K562 (cell line): ENCODE measurements around the gene SF3B4. TPM values are rescaled to one million over a fixed set of nuclear protein-coding genes. Genes with fewer than 3 reads are reported as not detected.
A peak's percentile ranks its signal among the peaks of the same experiment; 100 is the strongest.

Source experiments
- ATAC-seq: fragments of 200-7000 bp; cut with Tn5 transposase; 3 replicates; pipeline ENCODE4 v1.9.1; 2020; ENCODE audit warnings: moderate library complexity
- BruUV-seq: library from RNA; stranded (reverse); fragments of 400-500 nt; replicated peaks from 2 replicates; lab custom pipeline; 2021; lab: Mats Ljungman, UMichigan
- CTCF ChIA-PET: fragments of 300-600 bp; formaldehyde crosslinking; extraction: SDS; loops from one replicate; lab custom pipeline; 2021; ENCODE audit warnings: low intra/inter-chr PET ratio; lab: Yijun Ruan, JAX
- POLR2A ChIA-PET: fragments of 300-600, 350-650 bp; sonication (Branson Sonifier 250); formaldehyde crosslinking; extraction: SDS; loops from one replicate; lab custom pipeline; 2021; ENCODE audit warnings: antibody characterized with exemption, inconsistent platforms; lab: Yijun Ruan, JAX
- DNase-seq, 4 experiments: peaks; one replicate each; pipeline versions ENCODE4 v3.0.0 to v3.0.0-alpha.2; 2011 to 2018; ENCODE audit warnings: low spot score in 3 of 4, mixed read lengths in 3 of 4; ENCODE audit errors: extremely low read depth in 1 of 4
- FAIRE-seq: peaks from 2 replicates; lab custom pipeline; 2011; peaks lifted over from hg19 to GRCh38; lab: Jason Lieb, UNC
- H2AFZ ChIP-seq: 2 replicates; pipeline ENCODE4 v1.6.0; 2011; ENCODE audit warnings: low read depth, low read length, control low read depth, inconsistent platforms
- H3K27ac ChIP-seq: fragments of 200-600 bp; 3 replicates; pipeline ENCODE4 v1.8.0; 2011; ENCODE audit warnings: low read depth, mild to moderate bottlenecking, control low read depth, inconsistent platforms, low read length, moderate library complexity, mixed read lengths; ENCODE audit errors: extremely low read depth
- H3K27me3 ChIP-seq, 2 experiments: fragments of 300-600 bp in 1 of 2; 2 replicates in 1 of 2; 3 replicates in 1 of 2; pipeline versions ENCODE4 v1.6.0 to v1.8.0; 2011; ENCODE audit warnings: inconsistent platforms in 2 of 2, low read length in 2 of 2, mild to moderate bottlenecking in 1 of 2, mixed read lengths in 1 of 2, moderate library complexity in 1 of 2; ENCODE audit not compliant: control insufficient read depth in 2 of 2, insufficient read depth in 2 of 2
- H3K36me3 ChIP-seq: fragments of 300-600 bp; 3 replicates; pipeline ENCODE4 v1.8.0; 2011; ENCODE audit warnings: mild to moderate bottlenecking, low read length, inconsistent platforms; ENCODE audit not compliant: control insufficient read depth, insufficient read depth
- H3K4me1 ChIP-seq, 2 experiments: fragments of 200-600 bp in 1 of 2; replicated peaks in 1 of 2; 2 replicates in 1 of 2; 3 replicates in 1 of 2; pipeline versions ENCODE4 v1.5.1 to v1.8.0; 2011; ENCODE audit warnings: inconsistent platforms in 2 of 2, low read length in 2 of 2, mild to moderate bottlenecking in 1 of 2, mixed read lengths in 1 of 2, moderate library complexity in 1 of 2; ENCODE audit not compliant: control insufficient read depth in 2 of 2, insufficient read depth in 2 of 2
- H3K4me2 ChIP-seq: 2 replicates; pipeline ENCODE4 v1.6.1; 2011; ENCODE audit warnings: low read length, control low read depth, inconsistent platforms, mixed read lengths; ENCODE audit not compliant: insufficient read depth
- H3K4me3 ChIP-seq: fragments of 200-600 bp; sonication (generic), shearing (Covaris generic); 2 replicates; pipeline ENCODE4 v1.5.1; 2016; ENCODE audit warnings: control low read depth, inconsistent platforms
- H3K79me2 ChIP-seq: fragments of 200-600 bp; 3 replicates; pipeline ENCODE4 v1.8.0; 2011; ENCODE audit warnings: low read length, inconsistent platforms; ENCODE audit not compliant: control insufficient read depth, insufficient read depth
- H3K9ac ChIP-seq, 2 experiments: 2 replicates each; pipeline versions ENCODE4 v1.6.0 to v1.6.1; 2011; ENCODE audit warnings: low read depth in 2 of 2, low read length in 2 of 2, control low read depth in 1 of 2, inconsistent platforms in 1 of 2, mild to moderate bottlenecking in 1 of 2, mixed read lengths in 1 of 2; ENCODE audit not compliant: insufficient read depth in 1 of 2
- H3K9me1 ChIP-seq: one replicate; pipeline ENCODE4 v1.6.0; 2011; ENCODE audit warnings: inconsistent platforms, mild to moderate bottlenecking, low read length, moderate library complexity; ENCODE audit not compliant: control insufficient read depth, insufficient read depth
- H3K9me3 ChIP-seq: replicated peaks from 2 replicates; pipeline ENCODE4 v1.5.1; 2011; ENCODE audit warnings: low read depth, low read length, inconsistent platforms; ENCODE audit not compliant: control insufficient read depth, insufficient read depth
- H4K20me1 ChIP-seq: replicated peaks from 2 replicates; pipeline ENCODE4 v1.6.1; 2011; ENCODE audit warnings: low read length, inconsistent platforms, mixed read lengths; ENCODE audit not compliant: control insufficient read depth, insufficient read depth
- AFF4 ChIP-seq: sonication (generic); formaldehyde crosslinking; IDR thresholded peaks from 2 replicates; pipeline ENCODE4 v1.8.0; 2023; ENCODE audit warnings: mild to moderate bottlenecking, missing genetic modification reagents
- CSDE1 ChIP-seq, 2 experiments: fragments of 450-650 bp; IDR thresholded peaks; 2 replicates each; pipeline ENCODE4 v1.6.1; 2016; ENCODE audit warnings: mild to moderate bottlenecking in 1 of 2
- FOS ChIP-seq: IDR thresholded peaks from 3 replicates; pipeline ENCODE4 v1.6.1; 2011; ENCODE audit not compliant: insufficient read length; ENCODE audit errors: extremely low read depth
- MCM5 ChIP-seq: fragments of 450-650 bp; IDR thresholded peaks from 2 replicates; pipeline ENCODE4 v1.6.1; 2016; ENCODE audit warnings: low read depth
- NBN ChIP-seq: fragments of 450-650 bp; IDR thresholded peaks from 2 replicates; pipeline ENCODE4 v1.6.1; 2016; ENCODE audit warnings: low read depth, mild to moderate bottlenecking
- POLR3A ChIP-seq: IDR thresholded peaks from 2 replicates; pipeline ENCODE4 v1.6.1; 2011; ENCODE audit warnings: borderline replicate concordance, mild to moderate bottlenecking, moderate library complexity; ENCODE audit not compliant: insufficient read length, insufficient read depth; ENCODE audit errors: extremely low read depth
- RBM34 ChIP-seq: fragments of 200-400 bp; formaldehyde crosslinking; IDR thresholded peaks from 2 replicates; pipeline ENCODE4 v1.6.1; 2018; ENCODE audit warnings: low read length, borderline replicate concordance; ENCODE audit not compliant: insufficient read depth
- SMC3 ChIP-seq: conservative IDR thresholded peaks from 2 replicates; pipeline ENCODE4 v1.6.1; 2011; ENCODE audit warnings: low read depth, low read length, improper control_type of control experiment; ENCODE audit not compliant: insufficient read depth
- SRSF1 ChIP-seq: fragments of 200-400 bp; formaldehyde crosslinking; IDR thresholded peaks from 2 replicates; pipeline ENCODE4 v1.6.1; 2017; ENCODE audit warnings: mild to moderate bottlenecking, low read depth, low read length, moderate library complexity
- TFAP4 ChIP-seq: sonication (generic); formaldehyde crosslinking; IDR thresholded peaks from 2 replicates; pipeline ENCODE4 v1.8.0; 2022; ENCODE audit warnings: missing genetic modification reagents, mild to moderate bottlenecking, moderate library complexity, borderline replicate concordance
- ZNF197 ChIP-seq: fragments of 200-800 bp; sonication (Bioruptor generic); IDR thresholded peaks from 2 replicates; pipeline ENCODE4 v1.6.1; 2016; ENCODE audit warnings: low read depth, missing genetic modification characterization, missing compliant biosample characterization
- WGBS: fragments of 100-300 bp; shearing (Covaris generic); methylation state at CpG from one replicate; pipeline ENCODE4 v1.1.6; 2016; ENCODE audit warnings: low coverage, mixed read lengths; ENCODE audit not compliant: insufficient coverage; ENCODE audit errors: missing lambda C conversion rate; 5-methylcytosine and 5-hydroxymethylcytosine counted together
- in situ Hi-C: fragments of 300-500 bp; cut with MboI; formaldehyde crosslinking; loops from 4 replicates; pipeline ENCODE4 v1.15.0; 2018; ENCODE audit warnings: inconsistent platforms, mixed read lengths
- intact Hi-C: fragments of 100-400 bp; cut with micrococcal nuclease; formaldehyde crosslinking; loops from 2 replicates; pipeline ENCODE4 v1.14.2; 2022
- polyA plus RNA-seq, 8 experiments: library from polyadenylated mRNA; depleted of rRNA in 4 of 8; stranded (reverse) in 5 of 8; unstranded in 3 of 8; fragments of >200 nt; fragmentation: Nextera tagmentation in 2 of 8; fragmentation: Illumina TruSeq in 1 of 8; extraction: Ambion mirVana in 2 of 8; extraction: Trizol in 1 of 8; gene quantifications; 2 replicates each; pipeline versions ENCODE4 v1.2.1 to v1.2.3, GENCODE V29; 2011 to 2014; ENCODE audit warnings: inconsistent platforms in 1 of 8, missing spikeins in 1 of 8
- total RNA-seq, 7 experiments: library from RNA; depleted of rRNA in 6 of 7; stranded (reverse); fragments of >200 nt in 6 of 7; fragmentation: Illumina TruSeq in 2 of 7; extraction: Trizol in 2 of 7; gene quantifications; 2 replicates each; pipeline versions ENCODE4 v1.2.1 to v1.2.3, GENCODE V29; 2011 to 2021; ENCODE audit warnings: low replicate concordance in 1 of 7

The SF3B4 gene
- total and polyA plus RNA-seq, 9 of the 15 experiments (the other 6 are each of a cell fraction or from before 2014, with no cell fraction given) = 3.0 to 88.0 (median 26.1) TPM

- no peak overlapping the region for H3K27ac ChIP-seq
- in situ Hi-C loops (no loop called here), intact Hi-C loops (no loop called here)
- peaks cover 50% of the 10 kb centered on the region for H3K36me3 ChIP-seq
- TF ChIP-seq CSDE1 (IDR thresholded peaks at IDR 0.05) = no peak
- TF ChIP-seq SMC3 = no peak
- TF ChIP-seq SRSF1 = no peak
- no peak for TF ChIP-seq AFF4 (CRISPR knock-in tag)
- TF ChIP-seq MCM5 = no peak
- no peak for TF ChIP-seq RBM34
- no peak for TF ChIP-seq ZNF197
- TF ChIP-seq POLR3A = no peak
- TF ChIP-seq NBN = no peak
- TF ChIP-seq TFAP4 (CRISPR knock-in tag) = no peak
- no peak for TF ChIP-seq FOS
- no peak for FAIRE-seq
- peaks cover 36% of the 10 kb centered on the region for H3K79me2 ChIP-seq
- H3K4me1 ChIP-seq = peaks cover 22 to 23% of the 10 kb centered on the region in 2 experiments
- H4K20me1 ChIP-seq = 0 out of 2 replicates have a peak, but pooled peaks cover 3% of the 10 kb centered on the region
- H3K27me3 ChIP-seq = no peaks in the 10 kb centered on the region
- H3K9ac ChIP-seq = peak overlapping the region; percentile 76 to 84; a peak in 3 of 4 replicates
- peak overlapping the region; percentile 93; the same call in 1 of the 2 replicates for H3K4me3 ChIP-seq
- H3K9me1 ChIP-seq = no peaks in the 10 kb centered on the region
- CTCF ChIA-PET = no interaction called here
- no peak for DNase-seq
- H2AFZ ChIP-seq = no peak overlapping the region
- POLR2A ChIA-PET = no interaction called here
- no peaks in the 10 kb centered on the region for H3K9me3 ChIP-seq
- ATAC-seq = no peak
- 78% methylated on average over 9 of the region's 9 CpGs for WGBS
- H3K4me2 ChIP-seq = peak overlapping the region; percentile 96
- TSS peak; percentile 65 for BruUV-seq
Measured at GRCh38 chr1:149926296-149926695, 1.3 kb downstream of the SF3B4 start.
